HL-60 (cell line): Measurements from ENCODE around the gene SPATA7.

ENCODE experiments used
- CTCF ChIP-seq: IDR thresholded peaks from one replicate; pipeline ENCODE4 v1.5.1; 2011; ENCODE audit warnings: low read length, control low read depth, inconsistent platforms; ENCODE audit not compliant: insufficient read depth
- GABPA ChIP-seq: IDR thresholded peaks from 2 replicates; pipeline ENCODE4 v1.6.1; 2012; ENCODE audit warnings: low read depth
- SPI1 ChIP-seq: IDR thresholded peaks from 2 replicates; pipeline ENCODE4 v1.6.1; 2012; ENCODE audit warnings: low read depth, mild to moderate bottlenecking, borderline replicate concordance

GRCh38 chr14:88364710-88365413 lies 20.6 kb upstream of the SPATA7 start:
- TF ChIP-seq CTCF (no peak), GABPA (no peak), SPI1 (no peak)
